SK-N-SH (cell line): Measurements from ENCODE around the gene CCND1. TPM values are rescaled to one million over a fixed set of nuclear protein-coding genes. Genes with fewer than 3 reads are reported as not detected.

ENCODE experiments used
- CTCF ChIA-PET: fragments of 300-600, 350-600 bp; formaldehyde crosslinking; extraction: SDS; loops from one replicate; lab custom pipeline; 2021; lab: Yijun Ruan, JAX
- POLR2A ChIA-PET: fragments of 350-600 bp; sonication (Branson Sonifier 250); formaldehyde crosslinking; extraction: SDS; loops from one replicate; lab custom pipeline; 2020; ENCODE audit warnings: antibody characterized with exemption, inconsistent platforms; lab: Yijun Ruan, JAX
- DNase-seq: peaks from one replicate; pipeline ENCODE4 v3.0.0; 2012
- H2AFZ ChIP-seq: fragments of 200-600 bp; sonication (generic); 2 replicates; pipeline ENCODE4 v1.8.1; 2016; ENCODE audit warnings: antibody characterized with exemption, mild to moderate bottlenecking, low read depth
- H3F3A ChIP-seq: fragments of 200-600 bp; sonication (generic); replicated peaks from 2 replicates; pipeline ENCODE3; 2016; ENCODE audit warnings: antibody characterized with exemption, mild to moderate bottlenecking; ENCODE audit not compliant: insufficient read depth
- H3K27ac ChIP-seq, 2 experiments: fragments of 200-500 bp in 1 of 2; fragments of 200-600 bp in 1 of 2; sonication (Bioruptor generic) in 1 of 2; sonication (generic), shearing (Covaris generic) in 1 of 2; 2 replicates each; pipeline versions ENCODE4 v1.5.1 to v1.6.1; 2014 to 2016; ENCODE audit warnings: low read depth in 2 of 2, inconsistent platforms in 1 of 2, low read length in 1 of 2, mild to moderate bottlenecking in 1 of 2, mixed read lengths in 1 of 2
- H3K27me3 ChIP-seq: fragments of 200-600 bp; sonication (generic), shearing (Covaris generic); 2 replicates; pipeline ENCODE4 v1.6.1; 2016; ENCODE audit warnings: mixed run types; ENCODE audit not compliant: insufficient read depth
- H3K36me3 ChIP-seq, 2 experiments: fragments of 200-500 bp in 1 of 2; fragments of 200-600 bp in 1 of 2; sonication (Bioruptor generic) in 1 of 2; sonication (generic) in 1 of 2; replicated peaks in 1 of 2; 2 replicates each; pipeline versions ENCODE3 to v1.5.1; 2014 to 2016; ENCODE audit warnings: low read length in 1 of 2, mild to moderate bottlenecking in 1 of 2; ENCODE audit not compliant: insufficient read depth in 2 of 2, control insufficient read depth in 1 of 2
- H3K4me1 ChIP-seq, 2 experiments: fragments of 200-500 bp in 1 of 2; fragments of 200-600 bp in 1 of 2; sonication (Bioruptor generic) in 1 of 2; sonication (generic), shearing (Covaris generic) in 1 of 2; 2 replicates each; pipeline versions ENCODE4 v1.5.1 to v1.6.1; 2014 to 2016; ENCODE audit warnings: low read depth in 1 of 2, low read length in 1 of 2, mixed run types in 1 of 2; ENCODE audit not compliant: insufficient read depth in 2 of 2, control insufficient read depth in 1 of 2
- H3K4me2 ChIP-seq: fragments of 200-600 bp; sonication (generic), shearing (Covaris generic); 2 replicates; pipeline ENCODE4 v1.6.1; 2017; ENCODE audit warnings: mixed run types
- H3K4me3 ChIP-seq, 2 experiments: fragments of 200-500 bp in 1 of 2; fragments of 200-600 bp in 1 of 2; sonication (Bioruptor generic) in 1 of 2; sonication (generic), shearing (Covaris generic) in 1 of 2; 2 replicates each; pipeline versions ENCODE4 v1.5.1 to v1.8.1; 2014 to 2016; ENCODE audit warnings: low read depth in 2 of 2, inconsistent platforms in 1 of 2, low read length in 1 of 2, mild to moderate bottlenecking in 1 of 2, mixed read lengths in 1 of 2, moderate library complexity in 1 of 2
- H3K79me2 ChIP-seq: fragments of 200-600 bp; sonication (generic); 2 replicates; pipeline ENCODE4 v1.8.1; 2017; ENCODE audit warnings: mild to moderate bottlenecking; ENCODE audit not compliant: insufficient read depth
- H3K9ac ChIP-seq: fragments of 200-600 bp; sonication (generic); 2 replicates; pipeline ENCODE4 v1.6.1; 2017; ENCODE audit warnings: mixed run types
- H3K9me2 ChIP-seq: fragments of 200-600 bp; sonication (generic); 2 replicates; pipeline ENCODE4 v1.6.1; 2017; ENCODE audit warnings: mixed run types
- H3K9me3 ChIP-seq: fragments of 200-600 bp; sonication (generic); 2 replicates; pipeline ENCODE4 v1.6.1; 2017; ENCODE audit warnings: mixed run types, mild to moderate bottlenecking, moderate library complexity
- H4K20me1 ChIP-seq: fragments of 200-600 bp; sonication (generic); 2 replicates; pipeline ENCODE4 v1.6.1; 2017; ENCODE audit warnings: mild to moderate bottlenecking, mixed run types; ENCODE audit not compliant: insufficient read depth
- EZH2phosphoT487 ChIP-seq: fragments of 200-600 bp; sonication (generic); IDR thresholded peaks from 2 replicates; pipeline ENCODE4 v1.6.1; 2017; ENCODE audit warnings: low read depth, mixed run types, mild to moderate bottlenecking, antibody characterized with exemption, moderate library complexity, borderline replicate concordance
- FOXJ3 ChIP-seq: sonication (generic); formaldehyde crosslinking; IDR thresholded peaks from 2 replicates; pipeline ENCODE4 v1.5.1; 2020; ENCODE audit warnings: mild to moderate bottlenecking, missing genetic modification reagents
- MXI1 ChIP-seq: IDR thresholded peaks from 2 replicates; pipeline ENCODE4 v1.6.1; 2012; ENCODE audit warnings: mild to moderate bottlenecking, low read depth, low read length, improper control_type of control experiment
- RAD21 ChIP-seq: IDR thresholded peaks from 2 replicates; pipeline ENCODE4 v1.6.1; 2012; ENCODE audit warnings: mild to moderate bottlenecking, low read length
- RCOR1 ChIP-seq: fragments of 150-350 bp; IDR thresholded peaks from 2 replicates; pipeline ENCODE4 v1.6.1; 2017; ENCODE audit warnings: antibody characterized with exemption, low read length
- SMC3 ChIP-seq: IDR thresholded peaks from 2 replicates; pipeline ENCODE4 v1.6.1; 2012; ENCODE audit warnings: low read depth, low read length, improper control_type of control experiment
- USF1 ChIP-seq: IDR thresholded peaks from 2 replicates; pipeline ENCODE4 v1.4.0; 2012; ENCODE audit warnings: low read depth, borderline replicate concordance
- WGBS: methylation state at CpG from one replicate; pipeline ENCODE4 v1.1.6; 2017; ENCODE audit warnings: low lambda C conversion rate; 5-methylcytosine and 5-hydroxymethylcytosine counted together
- polyA plus RNA-seq, 3 experiments: library from polyadenylated mRNA; depleted of rRNA; stranded (reverse); fragments of >200 nt; gene quantifications; 2 replicates each; pipeline ENCODE4 v1.2.3, GENCODE V29; 2012
- TF ChIP-seq, protein P1 (sequence below): fragments of 200-600 bp; sonication (generic); IDR thresholded peaks from 2 replicates; pipeline ENCODE4 v1.6.1; 2017; ENCODE audit warnings: antibody characterized with exemption, mild to moderate bottlenecking, moderate library complexity
- TF ChIP-seq, protein P2 (sequence below): IDR thresholded peaks from 2 replicates; pipeline ENCODE4 v1.4.0; 2012; ENCODE audit warnings: low read depth
- TF ChIP-seq, protein P3 (sequence below): IDR thresholded peaks from 2 replicates; pipeline ENCODE4 v1.6.1; 2012; ENCODE audit warnings: mild to moderate bottlenecking, low read depth, low read length, moderate library complexity

The CCND1 gene
- polyA plus RNA-seq, 1 of the 3 experiments (the other 2 are of a cell fraction): 242 TPM

- Histone ChIP-seq H3K36me3 (peaks cover 27 to 47% of the 10 kb centered on the region in 2 experiments), H3K4me1 (peaks cover 8 to 20% of the 10 kb centered on the region in 2 experiments; a peak in 3 of 4 replicates), H4K20me1 (peaks cover 18% of the 10 kb centered on the region), H3F3A (peaks cover 12% of the 10 kb centered on the region), H3K9me2 (no peaks in the 10 kb centered on the region), H3K79me2 (peaks cover 46% of the 10 kb centered on the region), H3K27ac (peak overlapping the region; percentile 20 to 39; a peak in 2 of 4 replicates), H3K27me3 (no peaks in the 10 kb centered on the region), H3K9me3 (no peaks in the 10 kb centered on the region)
- CTCF ChIA-PET: interaction anchor here (0.6 to 9.2 kb wide), 31 partner anchors 9 to 621 kb away, joined by 3 to 254 read pairs (median 4); partner anchors contain the start of genes CCND1 and TPCN2
- DNase-seq: peak; percentile 93
- 39% methylated on average over 13 of the region's 18 CpGs for WGBS
- TF ChIP-seq MXI1 (peak; percentile 19; the same call in 1 of the 2 replicates), RAD21 (peak; percentile 91), SMC3 (peak; percentile 92), EZH2phosphoT487 (no peak), FOXJ3 (no peak), USF1 (no peak), RCOR1 (peak; percentile 44; the same call in 1 of the 2 replicates)
- TF ChIP-seq, protein P1, sequence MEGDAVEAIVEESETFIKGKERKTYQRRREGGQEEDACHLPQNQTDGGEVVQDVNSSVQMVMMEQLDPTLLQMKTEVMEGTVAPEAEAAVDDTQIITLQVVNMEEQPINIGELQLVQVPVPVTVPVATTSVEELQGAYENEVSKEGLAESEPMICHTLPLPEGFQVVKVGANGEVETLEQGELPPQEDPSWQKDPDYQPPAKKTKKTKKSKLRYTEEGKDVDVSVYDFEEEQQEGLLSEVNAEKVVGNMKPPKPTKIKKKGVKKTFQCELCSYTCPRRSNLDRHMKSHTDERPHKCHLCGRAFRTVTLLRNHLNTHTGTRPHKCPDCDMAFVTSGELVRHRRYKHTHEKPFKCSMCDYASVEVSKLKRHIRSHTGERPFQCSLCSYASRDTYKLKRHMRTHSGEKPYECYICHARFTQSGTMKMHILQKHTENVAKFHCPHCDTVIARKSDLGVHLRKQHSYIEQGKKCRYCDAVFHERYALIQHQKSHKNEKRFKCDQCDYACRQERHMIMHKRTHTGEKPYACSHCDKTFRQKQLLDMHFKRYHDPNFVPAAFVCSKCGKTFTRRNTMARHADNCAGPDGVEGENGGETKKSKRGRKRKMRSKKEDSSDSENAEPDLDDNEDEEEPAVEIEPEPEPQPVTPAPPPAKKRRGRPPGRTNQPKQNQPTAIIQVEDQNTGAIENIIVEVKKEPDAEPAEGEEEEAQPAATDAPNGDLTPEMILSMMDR: peak; percentile 94
- TF ChIP-seq, protein P2, sequence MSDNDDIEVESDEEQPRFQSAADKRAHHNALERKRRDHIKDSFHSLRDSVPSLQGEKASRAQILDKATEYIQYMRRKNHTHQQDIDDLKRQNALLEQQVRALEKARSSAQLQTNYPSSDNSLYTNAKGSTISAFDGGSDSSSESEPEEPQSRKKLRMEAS: no peak
- TF ChIP-seq, protein P3, sequence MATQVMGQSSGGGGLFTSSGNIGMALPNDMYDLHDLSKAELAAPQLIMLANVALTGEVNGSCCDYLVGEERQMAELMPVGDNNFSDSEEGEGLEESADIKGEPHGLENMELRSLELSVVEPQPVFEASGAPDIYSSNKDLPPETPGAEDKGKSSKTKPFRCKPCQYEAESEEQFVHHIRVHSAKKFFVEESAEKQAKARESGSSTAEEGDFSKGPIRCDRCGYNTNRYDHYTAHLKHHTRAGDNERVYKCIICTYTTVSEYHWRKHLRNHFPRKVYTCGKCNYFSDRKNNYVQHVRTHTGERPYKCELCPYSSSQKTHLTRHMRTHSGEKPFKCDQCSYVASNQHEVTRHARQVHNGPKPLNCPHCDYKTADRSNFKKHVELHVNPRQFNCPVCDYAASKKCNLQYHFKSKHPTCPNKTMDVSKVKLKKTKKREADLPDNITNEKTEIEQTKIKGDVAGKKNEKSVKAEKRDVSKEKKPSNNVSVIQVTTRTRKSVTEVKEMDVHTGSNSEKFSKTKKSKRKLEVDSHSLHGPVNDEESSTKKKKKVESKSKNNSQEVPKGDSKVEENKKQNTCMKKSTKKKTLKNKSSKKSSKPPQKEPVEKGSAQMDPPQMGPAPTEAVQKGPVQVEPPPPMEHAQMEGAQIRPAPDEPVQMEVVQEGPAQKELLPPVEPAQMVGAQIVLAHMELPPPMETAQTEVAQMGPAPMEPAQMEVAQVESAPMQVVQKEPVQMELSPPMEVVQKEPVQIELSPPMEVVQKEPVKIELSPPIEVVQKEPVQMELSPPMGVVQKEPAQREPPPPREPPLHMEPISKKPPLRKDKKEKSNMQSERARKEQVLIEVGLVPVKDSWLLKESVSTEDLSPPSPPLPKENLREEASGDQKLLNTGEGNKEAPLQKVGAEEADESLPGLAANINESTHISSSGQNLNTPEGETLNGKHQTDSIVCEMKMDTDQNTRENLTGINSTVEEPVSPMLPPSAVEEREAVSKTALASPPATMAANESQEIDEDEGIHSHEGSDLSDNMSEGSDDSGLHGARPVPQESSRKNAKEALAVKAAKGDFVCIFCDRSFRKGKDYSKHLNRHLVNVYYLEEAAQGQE: no peak
- TF ChIP-seq, all 33 proteins: peak for 5
- Histone ChIP-seq H2AFZ (no peak overlapping the region), H3K9ac (no peak overlapping the region), H3K4me3 (no peak overlapping the region; a peak in 1 of 4 replicates), H3K4me2 (no peak overlapping the region)
- POLR2A ChIA-PET: interaction anchor here (0.9 to 1.3 kb wide), 3 partner anchors 14 to 570 kb away, joined by 3 to 4 read pairs (median 3); no protein-coding TSS in a partner anchor
Measured at GRCh38 chr11:69670158-69670845, 29.3 kb downstream of the CCND1 start.
